ENCODE data around the gene ZFX. TPM values are rescaled to one million over a fixed set of nuclear protein-coding genes. Genes with fewer than 3 reads are reported as not detected.

ZFX gene
- total and polyA plus RNA-seq, 12 donors = 8.1 to 58.6 (median 35.2) TPM

DNA sequence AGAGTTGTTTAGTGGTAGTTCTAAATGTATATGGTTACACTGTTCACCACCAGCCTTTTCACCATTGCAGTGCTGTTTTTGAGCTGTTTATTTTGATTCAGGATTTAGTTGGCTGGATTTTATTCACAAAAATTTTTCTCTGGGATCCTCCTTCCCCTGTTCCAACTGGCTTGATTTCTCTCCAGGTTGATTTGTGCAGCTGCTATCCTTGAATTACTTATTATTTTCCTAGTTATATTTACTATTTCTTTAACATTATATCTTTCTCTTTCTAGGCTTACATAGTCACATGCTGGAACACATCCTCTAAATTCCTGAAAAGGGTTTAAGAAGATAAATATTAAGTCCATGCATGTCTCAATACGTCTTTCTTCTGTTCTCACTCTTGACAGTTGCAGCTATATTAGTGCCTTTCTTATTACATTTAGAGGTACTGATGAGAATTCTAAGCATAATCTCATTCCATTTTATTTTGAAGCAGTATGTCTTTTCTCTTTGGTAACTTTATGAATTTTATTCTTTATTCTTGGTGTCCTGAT is 82.2 kb downstream of the ZFX start:
- WGBS, 4 donors = 52 to 77% (median 67%) methylated on average over 1 of the region's 1 CpG
- intact Hi-C loops (cut with DNase I) = loop anchor here in 1 of 2 donors (10.0 kb wide), 1 partner anchor 147 kb away; no protein-coding TSS in a partner anchor
- Histone ChIP-seq H3K9me3 (replicated peaks in 1 of 3) (no peaks in the 10 kb centered on the region), H3K27ac (no peak overlapping the region), H3K27me3 (no peaks in the 10 kb centered on the region), H3K36me3 (replicated peaks in 1 of 2) (no peaks in the 10 kb centered on the region), H3K4me3 (no peak overlapping the region), H3K4me1 (replicated peaks in 1 of 2) (no peaks in the 10 kb centered on the region)
- no peak for TF ChIP-seq POLR2A (IDR thresholded peaks at IDR 0.05)
- TF ChIP-seq, protein P1, sequence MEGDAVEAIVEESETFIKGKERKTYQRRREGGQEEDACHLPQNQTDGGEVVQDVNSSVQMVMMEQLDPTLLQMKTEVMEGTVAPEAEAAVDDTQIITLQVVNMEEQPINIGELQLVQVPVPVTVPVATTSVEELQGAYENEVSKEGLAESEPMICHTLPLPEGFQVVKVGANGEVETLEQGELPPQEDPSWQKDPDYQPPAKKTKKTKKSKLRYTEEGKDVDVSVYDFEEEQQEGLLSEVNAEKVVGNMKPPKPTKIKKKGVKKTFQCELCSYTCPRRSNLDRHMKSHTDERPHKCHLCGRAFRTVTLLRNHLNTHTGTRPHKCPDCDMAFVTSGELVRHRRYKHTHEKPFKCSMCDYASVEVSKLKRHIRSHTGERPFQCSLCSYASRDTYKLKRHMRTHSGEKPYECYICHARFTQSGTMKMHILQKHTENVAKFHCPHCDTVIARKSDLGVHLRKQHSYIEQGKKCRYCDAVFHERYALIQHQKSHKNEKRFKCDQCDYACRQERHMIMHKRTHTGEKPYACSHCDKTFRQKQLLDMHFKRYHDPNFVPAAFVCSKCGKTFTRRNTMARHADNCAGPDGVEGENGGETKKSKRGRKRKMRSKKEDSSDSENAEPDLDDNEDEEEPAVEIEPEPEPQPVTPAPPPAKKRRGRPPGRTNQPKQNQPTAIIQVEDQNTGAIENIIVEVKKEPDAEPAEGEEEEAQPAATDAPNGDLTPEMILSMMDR (IDR thresholded peaks at IDR 0.05) = no peak
- DNase-seq = no peak

DNA sequence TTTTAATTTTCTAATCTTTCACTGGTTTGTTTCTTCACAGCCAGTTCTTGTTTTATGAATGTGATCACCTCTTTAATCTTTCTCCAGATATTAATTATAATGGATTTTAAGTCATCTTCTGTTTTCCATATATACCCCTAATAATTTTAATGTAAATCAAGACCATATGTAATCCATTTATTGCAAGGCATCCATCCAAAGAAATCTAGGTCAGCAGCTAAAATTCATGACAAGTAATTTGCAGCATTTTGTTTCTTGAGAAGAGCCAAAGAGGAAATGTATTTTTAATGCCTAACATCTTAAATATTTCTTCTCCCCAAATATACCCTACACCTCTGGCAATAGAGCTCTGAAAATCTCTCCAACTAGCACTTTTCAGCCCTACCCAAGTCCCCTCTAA is 83.3 kb downstream of the ZFX start:
- TF ChIP-seq, protein P1 (IDR thresholded peaks at IDR 0.05) = no peak
- no peak for TF ChIP-seq POLR2A (IDR thresholded peaks at IDR 0.05)
- Histone ChIP-seq H3K36me3 (replicated peaks in 1 of 2) (no peaks in the 10 kb centered on the region), H3K27ac (no peak overlapping the region), H3K27me3 (no peaks in the 10 kb centered on the region), H3K4me3 (no peak overlapping the region), H3K4me1 (replicated peaks in 1 of 2) (no peaks in the 10 kb centered on the region), H3K9me3 (replicated peaks in 1 of 3) (no peaks in the 10 kb centered on the region)
- DNase-seq = no peak
- intact Hi-C loops (cut with DNase I) = loop anchor here in 1 of 2 donors (10.0 kb wide), 1 partner anchor 148 kb away; no protein-coding TSS in a partner anchor

DNA sequence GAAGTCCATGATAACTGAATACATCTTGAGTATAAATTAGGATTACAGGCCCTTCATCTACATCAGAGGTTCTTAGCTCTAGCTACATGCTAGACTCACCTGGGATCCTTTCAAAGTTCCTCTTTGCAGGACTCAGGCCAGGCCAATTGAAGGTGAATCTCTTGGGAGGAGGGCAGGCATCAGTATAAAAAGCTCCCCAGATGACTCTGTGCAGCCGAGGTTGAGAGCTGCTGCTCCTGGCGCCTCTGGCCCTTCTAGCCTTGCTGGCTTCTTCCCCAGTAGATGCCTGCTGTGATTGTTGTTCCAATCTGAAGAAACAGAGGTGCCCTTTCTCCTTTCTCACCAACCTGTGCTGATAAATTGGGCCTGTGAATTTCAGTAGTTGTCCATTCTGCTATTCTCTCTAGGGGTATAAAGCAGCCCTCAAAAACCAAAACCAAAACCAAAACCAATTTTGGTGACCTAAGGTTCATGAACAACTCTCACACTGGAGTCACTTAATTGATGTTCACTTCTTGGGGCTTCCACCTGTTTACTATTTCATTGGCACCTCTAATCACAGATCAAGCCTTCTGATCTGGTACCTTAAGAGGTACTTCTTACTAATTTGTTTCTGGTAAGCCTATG is 85.7 kb downstream of the ZFX start:
- TF ChIP-seq POLR2A (IDR thresholded peaks at IDR 0.05) = no peak
- TF ChIP-seq, protein P1 (IDR thresholded peaks at IDR 0.05) = no peak
- 79 to 93% (median 82%) methylated on average over 2 of the region's 2 CpGs; no CpG with 5 or more reads in 1 of the 4 donors for WGBS, 4 donors
- H3K27me3 ChIP-seq = no peaks in the 10 kb centered on the region
- H3K4me3 ChIP-seq = no peak overlapping the region
- intact Hi-C loops (cut with DNase I) = loop anchor here in 1 of 2 donors (10.0 kb wide), 1 partner anchor 150 kb away; no protein-coding TSS in a partner anchor
- no peak overlapping the region for H3K27ac ChIP-seq
- H3K4me1 ChIP-seq (replicated peaks in 1 of 2) = no peaks in the 10 kb centered on the region
- H3K36me3 ChIP-seq (replicated peaks in 1 of 2) = no peaks in the 10 kb centered on the region
- DNase-seq = no peak
- no peaks in the 10 kb centered on the region for H3K9me3 ChIP-seq (replicated peaks in 1 of 3)

DNA sequence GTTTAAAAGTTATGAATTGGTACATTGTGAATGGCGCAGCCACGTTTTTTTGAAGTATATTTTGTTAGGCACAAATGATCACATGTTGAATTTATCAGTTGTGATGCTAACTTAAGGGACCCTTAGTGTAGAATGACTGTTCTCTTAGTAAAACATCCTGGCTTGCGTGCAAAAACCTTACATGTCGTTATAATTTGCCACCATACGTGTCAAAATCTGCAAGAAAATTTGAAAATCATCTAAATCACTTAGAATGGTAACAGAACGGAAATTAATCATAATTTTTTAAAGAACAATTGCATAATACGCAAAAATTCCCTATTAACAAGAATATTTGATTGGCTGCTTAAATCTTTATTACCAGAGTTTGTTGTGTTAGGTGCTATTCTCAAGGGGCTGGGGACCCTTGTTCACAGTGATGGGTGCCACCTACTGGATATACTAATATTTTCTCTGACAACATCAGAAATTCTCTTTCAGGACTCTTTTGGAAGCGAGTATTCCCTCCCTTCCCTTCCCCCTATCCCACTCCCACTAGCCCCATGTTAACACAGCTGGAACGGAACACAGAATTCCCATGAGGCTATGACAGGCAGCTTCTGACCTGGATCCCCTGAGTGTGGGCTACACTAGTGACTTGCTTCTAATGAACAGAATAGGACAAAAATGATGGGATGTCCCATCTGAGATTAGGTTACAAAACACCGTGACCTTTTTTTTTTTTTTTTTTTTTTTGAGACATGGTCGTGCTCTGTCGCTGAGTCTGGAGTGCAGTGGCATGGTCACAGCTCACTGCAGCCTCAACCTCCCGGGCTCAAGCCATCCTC is 92.5 kb downstream of the ZFX start:
- no peak overlapping the region for H3K27ac ChIP-seq
- H3K9me3 ChIP-seq (replicated peaks in 1 of 3) = no peaks in the 10 kb centered on the region
- TF ChIP-seq, protein P1 (IDR thresholded peaks at IDR 0.05) = peak; percentile 16 to 59 (median 42)
- TF ChIP-seq POLR2A (IDR thresholded peaks at IDR 0.05) = no peak
- 47 to 52% (median 51%) methylated on average over 13 of the region's 13 CpGs for WGBS, 4 donors
- H3K4me3 ChIP-seq = no peak overlapping the region
- no peaks in the 10 kb centered on the region for H3K27me3 ChIP-seq
- intact Hi-C loops (cut with DNase I) = loop anchor here in 1 of 2 donors (5.0 kb wide), 1 partner anchor 160 kb away; no protein-coding TSS in a partner anchor
- H3K36me3 ChIP-seq (replicated peaks in 1 of 2) = no peaks in the 10 kb centered on the region
- H3K4me1 ChIP-seq (replicated peaks in 1 of 2) = no peaks in the 10 kb centered on the region
- peak in 3 of 7 donors; percentile 13 to 32 (median 21) for DNase-seq

Data from adrenal gland (tissue), 12 donors.